Astrocyte of the spinal cord (primary cell): ENCODE measurements around the gene SHQ1.

Experiments used
- DNase-seq: peaks from one replicate; pipeline ENCODE4 v3.0.0; 2011; ENCODE audit warnings: low read depth, low spot score
- H3K4me3 ChIP-seq: 2 replicates; pipeline ENCODE4 v1.5.1; 2011; ENCODE audit warnings: low read depth, mild to moderate bottlenecking, low read length, moderate library complexity
- in situ Hi-C: cut with HindIII; loops from 2 replicates; pipeline ENCODE4 v1.10.0; 2017; ENCODE audit warnings: low sequenced_read_pairs
- TF ChIP-seq, protein P1 (sequence below): IDR thresholded peaks from 2 replicates; pipeline ENCODE4 v1.5.1; 2012; ENCODE audit warnings: low read depth, mild to moderate bottlenecking, low read length, inconsistent platforms

SHQ1 gene

GRCh38 chr3:72708441-72708840 lies 139.8 kb downstream of the SHQ1 start:
- DNase-seq = no peak
- H3K4me3 ChIP-seq = no peak overlapping the region
- in situ Hi-C loops = no loop called here
- TF ChIP-seq, protein P1, sequence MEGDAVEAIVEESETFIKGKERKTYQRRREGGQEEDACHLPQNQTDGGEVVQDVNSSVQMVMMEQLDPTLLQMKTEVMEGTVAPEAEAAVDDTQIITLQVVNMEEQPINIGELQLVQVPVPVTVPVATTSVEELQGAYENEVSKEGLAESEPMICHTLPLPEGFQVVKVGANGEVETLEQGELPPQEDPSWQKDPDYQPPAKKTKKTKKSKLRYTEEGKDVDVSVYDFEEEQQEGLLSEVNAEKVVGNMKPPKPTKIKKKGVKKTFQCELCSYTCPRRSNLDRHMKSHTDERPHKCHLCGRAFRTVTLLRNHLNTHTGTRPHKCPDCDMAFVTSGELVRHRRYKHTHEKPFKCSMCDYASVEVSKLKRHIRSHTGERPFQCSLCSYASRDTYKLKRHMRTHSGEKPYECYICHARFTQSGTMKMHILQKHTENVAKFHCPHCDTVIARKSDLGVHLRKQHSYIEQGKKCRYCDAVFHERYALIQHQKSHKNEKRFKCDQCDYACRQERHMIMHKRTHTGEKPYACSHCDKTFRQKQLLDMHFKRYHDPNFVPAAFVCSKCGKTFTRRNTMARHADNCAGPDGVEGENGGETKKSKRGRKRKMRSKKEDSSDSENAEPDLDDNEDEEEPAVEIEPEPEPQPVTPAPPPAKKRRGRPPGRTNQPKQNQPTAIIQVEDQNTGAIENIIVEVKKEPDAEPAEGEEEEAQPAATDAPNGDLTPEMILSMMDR = no peak

GRCh38 chr3:72702997-72703396 lies 145.2 kb downstream of the SHQ1 start:
- in situ Hi-C loops = no loop called here
- no peak overlapping the region for H3K4me3 ChIP-seq
- TF ChIP-seq, protein P1 = no peak
- no peak for DNase-seq

GRCh38 chr3:72702390-72702789 lies 145.9 kb downstream of the SHQ1 start:
- TF ChIP-seq, protein P1 = no peak
- no peak for DNase-seq
- H3K4me3 ChIP-seq = no peak overlapping the region
- in situ Hi-C loops = no loop called here

- in situ Hi-C loops = no loop called here
- TF ChIP-seq, protein P1 = no peak
- DNase-seq = no peak
- H3K4me3 ChIP-seq = no peak overlapping the region
These were observed 148.1 kb downstream of the SHQ1 start for GRCh38 chr3:72700106-72700505.

- in situ Hi-C loops = no loop called here
- H3K4me3 ChIP-seq = no peak overlapping the region
These were observed 148.6 kb downstream of the SHQ1 start for GRCh38 chr3:72699631-72700030.

More at GRCh38 chr3:72699631-72700030, 148.6 kb downstream of the SHQ1 start:
- TF ChIP-seq, protein P1 = no peak
- DNase-seq = no peak
